C4-2B (cell line): Measurements from ENCODE around the gene TRAPPC10.

Experiments
- H3K27ac ChIP-seq: fragments of 450-650 bp; 2 replicates; pipeline ENCODE4 v1.5.1; 2017
- ZFX ChIP-seq: fragments of 450-650 bp; IDR thresholded peaks from 2 replicates; pipeline ENCODE4 v1.6.1; 2017
- TF ChIP-seq, protein P1 (sequence below): fragments of 450-650 bp; conservative IDR thresholded peaks from 2 replicates; pipeline ENCODE4 v1.5.1; 2017; ENCODE audit warnings: mild to moderate bottlenecking

The TRAPPC10 gene

DNA sequence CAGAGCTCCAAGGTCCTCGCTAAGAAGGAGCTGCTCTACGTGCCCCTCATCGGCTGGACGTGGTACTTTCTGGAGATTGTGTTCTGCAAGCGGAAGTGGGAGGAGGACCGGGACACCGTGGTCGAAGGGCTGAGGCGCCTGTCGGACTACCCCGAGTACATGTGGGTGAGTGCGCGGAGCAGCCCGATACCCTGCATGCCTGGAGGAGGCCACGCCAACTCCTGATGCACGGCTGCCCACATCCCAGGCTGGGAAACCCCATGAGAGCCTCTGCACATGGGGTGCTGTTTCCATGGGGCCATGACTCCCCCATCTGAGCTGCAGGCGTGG is 43.0 kb upstream of the TRAPPC10 start:
- no peak overlapping the region for H3K27ac ChIP-seq
- no peak for TF ChIP-seq ZFX

DNA sequence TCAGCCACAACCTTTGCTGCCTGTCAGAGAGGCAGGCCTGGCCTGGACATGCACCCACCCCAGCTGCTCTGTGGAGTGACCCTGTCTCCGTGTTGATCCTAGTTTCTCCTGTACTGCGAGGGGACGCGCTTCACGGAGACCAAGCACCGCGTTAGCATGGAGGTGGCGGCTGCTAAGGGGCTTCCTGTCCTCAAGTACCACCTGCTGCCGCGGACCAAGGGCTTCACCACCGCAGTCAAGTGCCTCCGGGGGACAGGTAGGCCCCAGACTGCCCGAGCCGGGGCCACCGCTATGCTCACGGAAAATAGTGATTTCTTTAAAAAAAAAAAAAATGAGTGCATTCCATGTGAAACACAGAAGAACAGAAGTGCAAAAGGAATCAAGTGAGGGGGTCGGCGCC is 41.6 kb upstream of the TRAPPC10 start:
- H3K27ac ChIP-seq, result no peak overlapping the region

DNA sequence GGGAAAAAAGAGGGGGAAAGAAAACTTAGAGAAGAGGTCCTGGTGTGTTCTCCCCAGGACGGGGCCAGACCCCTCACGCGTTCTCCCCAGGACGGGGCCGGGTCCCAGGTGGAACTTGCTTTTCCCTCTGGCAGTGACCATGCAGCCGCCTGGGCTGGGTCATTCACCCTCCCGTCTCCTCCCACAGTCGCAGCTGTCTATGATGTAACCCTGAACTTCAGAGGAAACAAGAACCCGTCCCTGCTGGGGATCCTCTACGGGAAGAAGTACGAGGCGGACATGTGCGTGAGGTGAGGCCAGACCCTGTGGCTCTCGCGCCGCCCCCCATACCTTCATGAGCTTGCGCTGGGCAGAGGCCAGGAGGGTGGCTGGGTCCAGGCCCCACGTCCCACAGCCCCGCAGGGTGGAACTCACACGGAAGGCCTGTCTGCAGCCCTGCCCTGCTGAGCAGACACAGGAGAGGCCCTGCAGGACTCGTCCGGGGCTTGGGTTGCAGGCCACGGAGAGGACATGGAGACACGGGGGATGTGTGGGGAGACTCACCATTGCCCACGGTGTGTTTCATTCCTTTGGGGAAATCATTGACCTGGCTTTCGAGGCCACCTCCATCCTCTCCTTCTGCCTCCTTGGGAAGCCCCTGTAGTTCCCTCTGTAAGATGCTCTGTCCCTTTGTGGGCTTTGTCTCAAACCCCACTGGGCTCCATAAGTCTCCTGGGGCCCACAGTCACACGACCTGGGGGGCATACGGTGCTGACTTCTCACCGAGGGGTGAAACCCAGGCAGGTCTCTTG is 40.7 kb upstream of the TRAPPC10 start:
- TF ChIP-seq, protein P1, sequence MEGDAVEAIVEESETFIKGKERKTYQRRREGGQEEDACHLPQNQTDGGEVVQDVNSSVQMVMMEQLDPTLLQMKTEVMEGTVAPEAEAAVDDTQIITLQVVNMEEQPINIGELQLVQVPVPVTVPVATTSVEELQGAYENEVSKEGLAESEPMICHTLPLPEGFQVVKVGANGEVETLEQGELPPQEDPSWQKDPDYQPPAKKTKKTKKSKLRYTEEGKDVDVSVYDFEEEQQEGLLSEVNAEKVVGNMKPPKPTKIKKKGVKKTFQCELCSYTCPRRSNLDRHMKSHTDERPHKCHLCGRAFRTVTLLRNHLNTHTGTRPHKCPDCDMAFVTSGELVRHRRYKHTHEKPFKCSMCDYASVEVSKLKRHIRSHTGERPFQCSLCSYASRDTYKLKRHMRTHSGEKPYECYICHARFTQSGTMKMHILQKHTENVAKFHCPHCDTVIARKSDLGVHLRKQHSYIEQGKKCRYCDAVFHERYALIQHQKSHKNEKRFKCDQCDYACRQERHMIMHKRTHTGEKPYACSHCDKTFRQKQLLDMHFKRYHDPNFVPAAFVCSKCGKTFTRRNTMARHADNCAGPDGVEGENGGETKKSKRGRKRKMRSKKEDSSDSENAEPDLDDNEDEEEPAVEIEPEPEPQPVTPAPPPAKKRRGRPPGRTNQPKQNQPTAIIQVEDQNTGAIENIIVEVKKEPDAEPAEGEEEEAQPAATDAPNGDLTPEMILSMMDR, result no peak
- TF ChIP-seq ZFX, result no peak
- H3K27ac ChIP-seq, result no peak overlapping the region

More for the DNA sequence above, 41.6 kb upstream of the TRAPPC10 start:
- no peak for TF ChIP-seq ZFX
- TF ChIP-seq, protein P1, result no peak

DNA sequence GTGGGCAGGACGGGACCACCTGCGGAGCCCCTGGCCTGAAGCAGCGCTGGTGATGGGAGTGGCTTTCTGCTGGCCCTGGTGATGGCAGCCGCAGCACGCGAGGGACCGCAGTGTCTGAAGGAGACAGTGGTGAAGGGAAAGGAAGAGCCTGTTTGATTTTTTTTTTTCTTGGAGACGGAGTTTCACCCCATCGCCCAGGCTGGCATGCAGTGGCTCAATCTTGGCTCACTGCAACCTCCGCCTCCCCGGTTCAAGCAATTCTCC is 40.2 kb upstream of the TRAPPC10 start:
- H3K27ac ChIP-seq, result no peak overlapping the region
- TF ChIP-seq, protein P1, result no peak
- TF ChIP-seq ZFX, result no peak

DNA sequence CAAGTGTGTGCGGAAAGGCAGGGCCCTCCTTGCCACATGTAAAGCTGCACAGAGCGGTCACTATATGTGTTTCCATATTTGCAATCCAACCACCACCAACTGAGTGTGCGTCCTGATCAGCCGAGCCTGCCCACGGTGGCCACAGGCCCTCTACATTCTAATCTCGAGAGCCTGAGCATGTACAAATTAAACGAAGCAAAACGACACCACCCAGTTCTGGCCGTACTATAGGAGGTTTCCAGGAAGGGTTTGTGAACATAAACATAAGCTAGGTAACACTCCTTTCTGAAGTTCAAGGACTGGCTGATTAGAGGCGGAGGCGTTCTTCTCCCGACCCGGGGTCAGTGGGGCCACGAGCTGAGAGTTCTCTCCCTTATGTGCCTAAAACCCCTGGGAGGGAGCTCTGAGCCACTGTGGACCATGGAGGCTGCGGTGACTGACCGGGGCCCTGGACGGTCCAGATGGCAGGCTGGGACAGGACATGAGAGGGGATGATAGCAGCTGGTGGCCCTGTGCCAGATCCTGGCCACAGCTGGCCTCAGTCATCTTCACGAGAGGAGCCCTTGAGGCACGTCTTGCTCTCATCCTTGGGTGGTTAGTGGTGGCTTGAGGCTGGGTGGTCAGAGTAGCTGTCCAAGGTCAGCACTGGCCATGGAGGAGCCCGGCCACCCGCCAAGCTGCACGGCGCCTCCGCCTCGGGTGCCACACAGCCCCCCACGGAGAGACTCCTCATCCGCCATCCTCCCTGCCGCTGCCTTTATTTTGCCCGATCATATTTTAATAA is 39.1 kb upstream of the TRAPPC10 start:
- no peak overlapping the region for H3K27ac ChIP-seq
- TF ChIP-seq, protein P1, result no peak
- TF ChIP-seq ZFX, result no peak

DNA sequence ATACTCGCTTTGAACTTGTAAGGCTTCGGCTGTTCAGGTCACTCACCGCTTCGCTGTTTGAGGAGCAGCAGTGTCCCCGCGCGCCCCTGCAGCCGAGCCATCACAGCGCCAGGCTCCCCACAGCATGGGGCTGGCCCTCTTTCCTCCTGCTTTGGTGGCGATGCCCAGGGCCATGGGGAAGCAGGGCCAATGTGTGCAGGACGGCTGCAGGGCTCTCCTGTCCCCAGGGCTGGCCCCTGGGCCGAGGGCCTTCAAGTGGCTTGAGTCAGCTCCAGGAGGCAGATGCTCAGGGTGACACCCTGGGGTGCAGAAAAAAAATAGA is 38.5 kb upstream of the TRAPPC10 start:
- no peak overlapping the region for H3K27ac ChIP-seq
- no peak for TF ChIP-seq ZFX
- TF ChIP-seq, protein P1, result no peak

DNA sequence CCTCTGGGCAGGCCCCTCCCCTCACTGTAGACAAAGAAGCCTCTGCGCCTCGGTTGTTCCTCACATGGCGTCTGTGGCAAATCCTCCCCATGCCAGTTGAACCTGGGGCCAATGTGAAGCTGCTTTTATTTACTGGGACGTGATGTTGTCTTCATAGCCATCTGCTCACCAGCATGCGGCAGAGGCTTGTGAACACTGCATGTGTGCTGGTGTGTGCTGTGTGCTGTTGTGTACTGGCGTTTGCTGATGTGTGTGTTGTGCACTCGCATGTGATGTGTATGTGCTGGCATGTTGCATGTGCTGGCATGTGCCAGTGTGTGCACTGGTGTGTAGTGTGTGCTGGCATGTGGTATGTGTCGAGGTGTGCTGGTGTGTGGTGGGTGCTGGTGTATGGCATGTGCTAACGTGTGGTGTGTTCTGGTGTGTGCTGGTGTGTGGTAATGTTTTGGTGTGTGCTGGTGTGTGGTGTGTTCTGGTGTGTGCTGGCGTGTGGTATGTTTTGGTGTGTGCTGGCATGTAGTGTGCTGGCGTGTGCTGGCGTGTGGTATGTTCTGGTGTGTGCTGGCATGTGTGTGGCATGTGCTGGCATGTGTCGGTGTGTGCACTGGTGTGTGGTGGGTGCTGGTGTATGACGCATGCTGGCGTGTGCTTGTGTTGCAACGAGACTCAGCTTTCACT is 37.2 kb upstream of the TRAPPC10 start:
- H3K27ac ChIP-seq, result no peak overlapping the region
- no peak for TF ChIP-seq ZFX
- TF ChIP-seq, protein P1, result no peak
